Activated CD8-positive, alpha-beta T cell treated with anti-CD3 and anti-CD28 coated beads for 36 hours (primary cell): ENCODE results near the gene ZFYVE19. TPM values are rescaled to one million over a fixed set of nuclear protein-coding genes. Genes with fewer than 3 reads are reported as not detected.

ENCODE experiments used
- ATAC-seq: fragments of 200-7000 bp; cut with Tn5 transposase; one replicate; pipeline ENCODE4 v1.10.0; 2021; ENCODE audit warnings: mild to moderate bottlenecking, moderate library complexity
- CTCF ChIA-PET: fragments of 350-600 bp; sonication (Branson Sonifier 250); formaldehyde crosslinking; loops from one replicate; lab custom pipeline; 2021; ENCODE audit warnings: antibody characterized with exemption; lab: Charles Lee
- POLR2A ChIA-PET: fragments of 350-600 bp; sonication (Branson Sonifier 250); formaldehyde crosslinking; loops from one replicate; lab custom pipeline; 2021; ENCODE audit warnings: antibody characterized with exemption; lab: Charles Lee
- DNase-seq: peaks from one replicate; pipeline ENCODE4 v3.0.0-alpha.2; 2020
- H3K27ac Mint-ChIP-seq: one replicate; pipeline ENCODE4 v1.8.0; 2021; ENCODE audit warnings: mild to moderate bottlenecking, mixed read lengths
- H3K27me3 Mint-ChIP-seq: one replicate; pipeline ENCODE4 v1.8.0; 2021; ENCODE audit warnings: mixed read lengths
- H3K36me3 Mint-ChIP-seq: one replicate; pipeline ENCODE4 v1.8.0; 2021; ENCODE audit warnings: low read depth, mixed read lengths
- H3K4me1 Mint-ChIP-seq: one replicate; pipeline ENCODE4 v1.8.0; 2021; ENCODE audit warnings: low read depth, mixed read lengths
- H3K4me3 Mint-ChIP-seq: one replicate; pipeline ENCODE4 v1.8.0; 2021; ENCODE audit warnings: mild to moderate bottlenecking, moderate library complexity, mixed read lengths
- H3K9me3 Mint-ChIP-seq: one replicate; pipeline ENCODE4 v1.8.0; 2021; ENCODE audit warnings: mixed read lengths
- intact Hi-C: fragments of 100-400 bp; cut with micrococcal nuclease; formaldehyde crosslinking; loops from one replicate; pipeline ENCODE4 v1.10.0; 2022
- total RNA-seq, 2 experiments: library from RNA; stranded (reverse); gene quantifications; one replicate each; pipeline ENCODE4 v1.2.3, GENCODE V29; 2021
- TF ChIP-seq, protein P1 (sequence below): fragments of 200-600 bp; IDR thresholded peaks from one replicate; pipeline ENCODE4 v1.8.0; 2022; ENCODE audit warnings: antibody characterized with exemption, mild to moderate bottlenecking

ZFYVE19 gene
- total RNA-seq, 2 experiments from 2014 or later, result 20.1 to 22.7 TPM

DNA sequence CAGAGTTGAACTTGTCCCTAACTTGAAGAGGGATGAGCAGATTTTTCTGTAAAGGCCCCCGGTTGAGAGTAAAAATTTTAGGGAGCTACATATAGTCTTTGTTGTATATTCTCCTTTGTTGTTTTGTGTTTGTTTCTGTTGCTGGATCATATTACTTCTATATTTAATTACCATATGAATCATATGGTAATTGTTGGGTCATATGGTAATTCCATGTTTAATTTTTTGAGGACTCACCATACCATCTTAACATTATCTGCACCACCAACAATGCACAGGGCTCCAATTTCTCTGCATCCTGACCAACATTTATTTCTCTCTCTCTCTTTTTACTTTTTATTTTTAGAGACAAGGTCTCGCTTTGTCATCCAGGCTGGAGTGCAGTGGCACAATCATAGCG lies 7.4 kb upstream of the ZFYVE19 start:
- ChIA-PET POLR2A (interaction anchor here (1.0 kb wide), 1 partner anchor 11 kb away, joined by 4 read pairs; no protein-coding TSS in a partner anchor), CTCF (no interaction called here)
- Mint-ChIP-seq H3K36me3 (peaks cover 33% of the 10 kb centered on the region), H3K4me3 (no peak overlapping the region), H3K27me3 (no peaks in the 10 kb centered on the region), H3K27ac (no peak overlapping the region), H3K9me3 (no peaks in the 10 kb centered on the region), H3K4me1 (peaks cover 27% of the 10 kb centered on the region)
- DNase-seq (no peak), ATAC-seq (no peak)
- TF ChIP-seq, protein P1, sequence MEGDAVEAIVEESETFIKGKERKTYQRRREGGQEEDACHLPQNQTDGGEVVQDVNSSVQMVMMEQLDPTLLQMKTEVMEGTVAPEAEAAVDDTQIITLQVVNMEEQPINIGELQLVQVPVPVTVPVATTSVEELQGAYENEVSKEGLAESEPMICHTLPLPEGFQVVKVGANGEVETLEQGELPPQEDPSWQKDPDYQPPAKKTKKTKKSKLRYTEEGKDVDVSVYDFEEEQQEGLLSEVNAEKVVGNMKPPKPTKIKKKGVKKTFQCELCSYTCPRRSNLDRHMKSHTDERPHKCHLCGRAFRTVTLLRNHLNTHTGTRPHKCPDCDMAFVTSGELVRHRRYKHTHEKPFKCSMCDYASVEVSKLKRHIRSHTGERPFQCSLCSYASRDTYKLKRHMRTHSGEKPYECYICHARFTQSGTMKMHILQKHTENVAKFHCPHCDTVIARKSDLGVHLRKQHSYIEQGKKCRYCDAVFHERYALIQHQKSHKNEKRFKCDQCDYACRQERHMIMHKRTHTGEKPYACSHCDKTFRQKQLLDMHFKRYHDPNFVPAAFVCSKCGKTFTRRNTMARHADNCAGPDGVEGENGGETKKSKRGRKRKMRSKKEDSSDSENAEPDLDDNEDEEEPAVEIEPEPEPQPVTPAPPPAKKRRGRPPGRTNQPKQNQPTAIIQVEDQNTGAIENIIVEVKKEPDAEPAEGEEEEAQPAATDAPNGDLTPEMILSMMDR, result no peak
- intact Hi-C loops, result no loop called here

DNA sequence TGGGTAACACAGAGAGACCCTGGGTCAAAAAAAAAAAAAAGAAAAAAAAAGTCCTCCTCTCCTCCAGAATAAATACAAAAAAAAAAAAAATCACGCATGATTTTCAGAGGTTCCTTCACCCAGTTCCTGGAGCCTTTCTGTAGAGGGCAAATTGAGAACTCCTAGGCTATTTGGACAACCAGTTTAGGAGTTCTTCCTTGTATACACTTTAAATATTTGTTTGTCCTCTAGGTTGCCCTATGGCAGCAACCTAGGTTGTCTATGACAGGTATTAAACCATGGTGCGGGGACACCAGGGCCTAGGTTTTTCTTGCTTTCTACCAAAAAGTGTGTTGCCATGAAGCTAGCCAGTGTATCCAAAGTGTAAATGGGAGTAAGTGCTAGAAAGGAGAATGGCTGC lies 3.8 kb upstream of the ZFYVE19 start:
- TF ChIP-seq, protein P1, result no peak
- ATAC-seq, result no peak
- ChIA-PET POLR2A (no interaction called here), CTCF (interaction anchor here (1.6 kb wide), 2 partner anchors 20 to 56 kb away, joined by 4 to 6 read pairs; no protein-coding TSS in a partner anchor)
- Mint-ChIP-seq H3K9me3 (no peaks in the 10 kb centered on the region), H3K27me3 (no peaks in the 10 kb centered on the region), H3K27ac (no peak overlapping the region), H3K36me3 (peaks cover 32% of the 10 kb centered on the region), H3K4me3 (no peak overlapping the region), H3K4me1 (peaks cover 29% of the 10 kb centered on the region)
- DNase-seq, result no peak
- intact Hi-C loops, result no loop called here

DNA sequence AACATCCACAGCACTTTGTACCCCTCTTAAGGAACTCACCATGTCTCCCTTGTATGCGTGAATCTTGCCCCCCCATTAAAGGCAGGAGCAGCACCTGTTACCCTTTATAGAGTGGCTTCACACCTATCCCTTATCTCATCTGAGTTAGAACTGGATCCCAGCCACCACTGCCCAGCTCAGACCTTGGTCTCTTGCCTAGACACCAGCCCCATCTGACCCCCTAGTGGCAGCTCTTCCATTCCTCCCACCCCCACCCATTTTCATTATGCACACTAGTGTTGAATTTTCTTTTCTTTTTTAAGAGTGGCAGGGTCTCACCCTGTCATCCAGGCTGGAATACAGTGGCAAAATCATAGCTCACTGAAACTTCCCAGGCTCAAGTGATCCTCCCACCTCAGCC lies 3.2 kb upstream of the ZFYVE19 start:
- TF ChIP-seq, protein P1, result no peak
- Mint-ChIP-seq H3K27me3 (no peaks in the 10 kb centered on the region), H3K4me3 (no peak overlapping the region), H3K36me3 (peaks cover 26% of the 10 kb centered on the region), H3K9me3 (no peaks in the 10 kb centered on the region), H3K27ac (no peak overlapping the region), H3K4me1 (peaks cover 29% of the 10 kb centered on the region)
- intact Hi-C loops, result no loop called here
- ATAC-seq (no peak), DNase-seq (no peak)
- ChIA-PET POLR2A (no interaction called here), CTCF (interaction anchor here (1.6 kb wide), 2 partner anchors 21 to 55 kb away, joined by 4 to 6 read pairs; no protein-coding TSS in a partner anchor)

DNA sequence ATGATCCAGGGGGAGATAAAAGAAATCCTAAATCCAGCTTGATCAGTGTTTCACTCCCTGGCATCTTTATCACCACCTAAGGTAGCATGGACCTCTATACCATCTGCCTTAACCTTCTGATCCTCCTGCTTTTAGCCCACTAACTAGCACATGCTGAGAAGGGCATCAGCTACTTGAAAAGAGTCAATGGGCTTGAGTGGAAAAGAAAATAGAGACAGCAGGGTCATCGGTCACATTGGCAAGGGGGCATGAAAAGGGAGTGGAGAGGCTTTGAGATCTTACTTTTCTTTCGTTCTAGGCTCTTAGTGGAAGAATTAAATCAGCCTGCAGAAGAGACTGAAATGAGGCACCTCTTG lies 239 bp upstream of the ZFYVE19 start:
- peak overlapping the region; percentile 99 for H3K27ac Mint-ChIP-seq
- ChIA-PET CTCF (interaction anchor here (1.1 to 1.6 kb wide), 3 partner anchors 53 to 100 kb away, joined by 3 to 4 read pairs (median 3); no protein-coding TSS in a partner anchor), POLR2A (interaction anchor here (0.5 to 2.0 kb wide), 8 partner anchors 11 to 112 kb away, joined by 3 to 10 read pairs (median 4); partner anchors contain the start of genes RAD51, RMDN3 and VPS18)
- H3K27me3 Mint-ChIP-seq, result no peaks in the 10 kb centered on the region
- peak overlapping the region; percentile 78 for H3K4me3 Mint-ChIP-seq
- intact Hi-C loops, result loop anchor here (5.0 kb wide), 1 partner anchor 39 kb away; the partner anchor contains the start of gene C15orf62
- H3K4me1 Mint-ChIP-seq, result peaks cover 23% of the 10 kb centered on the region
- DNase-seq (no peak), ATAC-seq (no peak)
- TF ChIP-seq, protein P1, result no peak
- no peaks in the 10 kb centered on the region for H3K9me3 Mint-ChIP-seq
- peaks cover 11% of the 10 kb centered on the region for H3K36me3 Mint-ChIP-seq

DNA sequence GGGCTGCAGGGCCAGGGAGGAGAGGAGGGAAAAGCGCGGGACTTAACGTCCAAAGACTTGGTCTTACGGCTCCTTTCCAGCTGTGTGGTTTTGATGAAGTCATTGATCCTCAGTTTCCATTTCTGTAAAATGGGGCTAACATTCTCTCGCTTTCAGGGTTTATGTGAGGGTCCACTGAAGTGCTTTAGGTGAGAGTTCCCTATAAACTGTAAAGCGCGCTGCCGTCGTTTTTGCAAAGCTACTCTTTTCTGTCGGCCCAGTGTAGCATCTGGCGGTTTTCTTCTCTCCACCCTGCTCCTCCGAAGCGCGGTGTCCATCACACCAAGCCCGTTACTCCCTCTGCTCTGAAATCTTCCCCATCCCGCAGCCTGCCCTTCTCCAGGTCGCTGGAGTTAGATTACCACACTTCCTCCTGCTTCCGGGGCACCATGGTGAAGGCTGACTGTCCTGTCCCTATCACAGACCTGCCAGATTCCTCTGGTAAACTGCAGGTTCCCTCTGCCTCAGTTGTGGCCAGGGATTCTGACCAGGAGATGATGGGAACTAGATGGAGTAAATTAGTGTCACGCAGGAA lies 1.1 kb downstream of the ZFYVE19 start:
- DNase-seq (no peak), ATAC-seq (no peak)
- peak overlapping the region; percentile 99 for H3K27ac Mint-ChIP-seq
- peak overlapping the region; percentile 78 for H3K4me3 Mint-ChIP-seq
- no peaks in the 10 kb centered on the region for H3K27me3 Mint-ChIP-seq
- ChIA-PET POLR2A (interaction anchor here (0.6 to 2.0 kb wide), 7 partner anchors 22 to 86 kb away, joined by 3 to 10 read pairs (median 3); partner anchors contain the start of genes GCHFR and VPS18), CTCF (interaction anchor here (1.1 to 1.6 kb wide), 5 partner anchors 12 to 99 kb away, joined by 3 to 4 read pairs (median 3); no protein-coding TSS in a partner anchor)
- H3K9me3 Mint-ChIP-seq, result no peaks in the 10 kb centered on the region
- H3K36me3 Mint-ChIP-seq, result peaks cover 8% of the 10 kb centered on the region
- TF ChIP-seq, protein P1, result no peak
- intact Hi-C loops, result loop anchor here (5.0 kb wide), 1 partner anchor 41 kb away; the partner anchor contains the start of gene C15orf62
- H3K4me1 Mint-ChIP-seq, result peaks cover 20% of the 10 kb centered on the region
